NCI-H2227 (cell line): ENCODE measurements around the gene ZNF780B.

ENCODE experiments used
- DNase-seq: peaks from one replicate; lab custom pipeline; 2025; ENCODE audit not compliant: unreplicated experiment; lab: John Stamatoyannopoulos, UW

Gene ZNF780B

DNA sequence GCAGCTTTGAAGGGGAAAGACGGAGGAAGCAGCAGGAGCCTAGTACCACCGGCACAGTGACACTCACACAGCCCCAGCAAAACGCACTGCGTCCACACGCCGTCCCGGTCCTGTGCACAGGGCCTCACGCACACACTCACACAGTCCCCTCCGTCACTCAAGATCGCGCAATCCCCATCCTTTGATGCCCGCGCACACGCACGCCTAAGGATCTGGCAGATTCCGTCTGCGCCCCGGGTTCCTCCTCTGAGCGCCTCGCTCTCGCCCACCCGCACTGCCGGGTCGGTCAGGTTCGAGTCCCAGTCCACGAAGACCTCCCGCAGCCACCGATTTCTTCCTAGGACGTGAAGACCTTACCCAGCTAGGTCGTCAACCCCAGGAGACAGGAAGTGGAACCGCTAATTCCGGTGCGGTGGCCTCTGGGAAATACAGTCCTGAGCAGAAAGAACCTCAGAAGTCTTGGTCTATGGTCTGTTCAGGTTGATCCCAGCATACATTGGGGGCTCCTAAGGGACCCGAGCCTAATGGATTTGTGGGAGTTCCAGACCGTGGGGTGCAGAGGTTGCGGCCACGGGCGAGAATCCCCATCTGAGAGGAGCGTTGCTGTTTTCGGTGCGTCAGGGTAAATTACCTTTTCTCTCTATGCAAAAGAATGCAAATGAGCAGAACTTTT lies at the start of gene ZNF780B:
Gene ZNF780B, minus strand, starts transcription at position 400 of the 673 bp plus-strand sequence. CDS start 5,899 bp downstream, outside the sequence.
- DNase-seq: peak; percentile 91

DNA sequence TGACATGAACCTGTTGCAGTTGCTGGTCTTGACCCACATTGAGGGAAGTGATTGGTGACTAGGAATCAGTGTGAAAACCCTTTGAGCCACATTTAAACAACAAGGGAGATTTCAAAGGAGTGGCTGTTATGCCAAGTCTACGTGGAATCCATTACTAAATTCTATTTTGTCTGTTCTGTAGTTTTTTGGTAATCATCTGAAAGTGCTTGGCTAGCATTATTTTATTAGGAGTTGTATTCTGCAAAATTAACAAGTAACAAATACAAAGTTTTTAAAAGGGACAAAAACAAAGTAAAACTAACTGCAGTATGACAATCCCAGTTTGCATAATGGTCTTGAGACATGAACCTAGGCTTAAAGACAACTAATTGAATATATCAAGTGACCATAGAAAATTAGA lies 48.7 kb upstream of the ZNF780B start:
- DNase-seq: no peak

DNA sequence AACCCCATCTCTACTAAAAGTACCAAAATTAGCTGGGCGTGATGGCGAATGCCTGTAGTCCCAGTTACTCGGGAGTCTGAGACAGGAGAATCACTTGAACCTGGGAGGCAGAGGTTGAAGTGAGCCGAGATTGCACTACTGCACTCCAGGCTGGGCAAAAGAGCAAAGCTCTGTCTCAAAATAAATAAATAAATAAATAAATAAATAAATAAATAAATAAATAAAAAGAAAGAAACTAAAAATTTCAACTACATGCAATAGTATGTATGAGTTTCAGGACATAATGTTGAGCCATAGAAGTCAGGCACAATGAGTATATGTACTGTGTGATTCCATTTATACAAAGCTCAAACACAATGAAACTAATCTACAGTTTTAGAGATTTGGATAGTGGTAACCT lies 47.6 kb upstream of the ZNF780B start:
- DNase-seq: no peak

DNA sequence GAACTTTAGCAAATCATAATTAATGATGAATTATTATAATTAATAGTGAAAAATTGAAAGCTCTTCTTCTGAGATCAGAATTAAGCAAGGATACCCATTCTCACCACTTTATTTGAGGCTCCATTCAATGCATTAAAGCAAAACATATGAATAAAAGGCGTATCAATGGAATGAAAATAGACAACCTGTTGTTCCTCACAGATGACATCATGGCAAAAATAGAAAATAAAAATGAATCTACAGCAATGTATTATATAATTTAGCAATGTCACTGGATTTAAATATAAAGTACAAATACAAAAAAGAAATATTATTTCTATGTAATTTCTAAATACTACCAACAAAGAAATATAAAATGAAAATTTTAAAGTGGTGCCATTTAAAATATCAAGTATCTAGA lies 45.8 kb upstream of the ZNF780B start:
- no peak for DNase-seq

DNA sequence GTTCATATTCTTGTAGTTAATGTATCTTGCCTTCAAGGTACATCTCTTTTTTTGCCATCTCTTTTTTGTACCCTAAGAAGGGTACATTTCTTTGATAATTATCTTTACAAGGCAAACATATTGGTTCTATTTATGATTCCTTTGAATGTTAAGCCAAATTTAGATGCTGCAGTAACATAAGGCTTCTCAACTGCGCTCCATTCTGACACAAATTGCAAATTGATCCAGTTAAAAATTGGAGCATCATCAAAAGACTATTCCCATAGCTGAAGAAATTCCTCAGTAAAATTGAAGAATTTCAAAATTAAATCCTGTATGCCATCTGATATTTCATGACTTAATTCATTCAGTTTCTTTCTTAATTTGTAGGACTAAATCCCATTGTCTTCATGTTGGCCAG lies 37.4 kb upstream of the ZNF780B start:
- DNase-seq: no peak

DNA sequence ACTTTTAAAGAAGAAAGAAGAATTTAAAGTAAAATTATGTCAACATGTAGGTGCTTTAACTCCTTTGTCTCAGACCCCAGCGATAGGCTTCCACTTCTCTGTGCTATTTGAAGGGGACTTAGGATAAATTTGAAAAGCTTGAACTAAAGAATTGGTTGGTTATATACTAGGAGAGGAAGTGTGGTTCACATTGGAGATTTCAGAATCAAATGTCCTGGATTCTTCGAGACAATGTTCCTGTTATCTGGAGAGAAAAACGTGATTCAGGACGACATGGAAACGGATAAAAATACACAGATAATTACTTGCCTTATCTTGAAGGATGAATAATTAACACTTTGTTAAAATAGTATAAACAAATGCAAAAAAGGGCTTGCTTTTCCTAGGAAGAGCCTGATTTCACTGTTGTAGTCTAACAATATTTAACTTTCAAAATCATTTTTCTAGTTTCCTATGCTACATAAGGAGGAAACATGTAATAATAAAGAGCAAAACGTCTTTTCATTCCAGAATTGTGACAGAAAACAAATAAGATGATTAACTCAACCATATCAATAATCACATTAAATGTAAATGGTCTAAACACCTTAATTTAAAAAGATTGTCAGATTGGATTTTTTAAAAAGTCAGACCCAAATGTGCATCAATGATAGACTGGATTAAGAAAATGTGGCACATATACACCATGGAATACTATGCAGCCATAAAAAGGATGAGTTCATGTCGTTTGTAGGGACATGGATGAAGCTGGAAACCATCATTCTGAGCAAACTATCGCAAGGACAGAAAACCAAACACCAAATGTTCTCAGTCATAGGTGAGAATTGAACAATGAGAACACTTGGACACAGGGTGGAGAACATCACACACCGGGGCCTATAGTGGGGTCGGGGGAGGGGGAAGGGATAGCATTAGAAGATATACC lies 35.4 kb upstream of the ZNF780B start:
- no peak for DNase-seq

DNA sequence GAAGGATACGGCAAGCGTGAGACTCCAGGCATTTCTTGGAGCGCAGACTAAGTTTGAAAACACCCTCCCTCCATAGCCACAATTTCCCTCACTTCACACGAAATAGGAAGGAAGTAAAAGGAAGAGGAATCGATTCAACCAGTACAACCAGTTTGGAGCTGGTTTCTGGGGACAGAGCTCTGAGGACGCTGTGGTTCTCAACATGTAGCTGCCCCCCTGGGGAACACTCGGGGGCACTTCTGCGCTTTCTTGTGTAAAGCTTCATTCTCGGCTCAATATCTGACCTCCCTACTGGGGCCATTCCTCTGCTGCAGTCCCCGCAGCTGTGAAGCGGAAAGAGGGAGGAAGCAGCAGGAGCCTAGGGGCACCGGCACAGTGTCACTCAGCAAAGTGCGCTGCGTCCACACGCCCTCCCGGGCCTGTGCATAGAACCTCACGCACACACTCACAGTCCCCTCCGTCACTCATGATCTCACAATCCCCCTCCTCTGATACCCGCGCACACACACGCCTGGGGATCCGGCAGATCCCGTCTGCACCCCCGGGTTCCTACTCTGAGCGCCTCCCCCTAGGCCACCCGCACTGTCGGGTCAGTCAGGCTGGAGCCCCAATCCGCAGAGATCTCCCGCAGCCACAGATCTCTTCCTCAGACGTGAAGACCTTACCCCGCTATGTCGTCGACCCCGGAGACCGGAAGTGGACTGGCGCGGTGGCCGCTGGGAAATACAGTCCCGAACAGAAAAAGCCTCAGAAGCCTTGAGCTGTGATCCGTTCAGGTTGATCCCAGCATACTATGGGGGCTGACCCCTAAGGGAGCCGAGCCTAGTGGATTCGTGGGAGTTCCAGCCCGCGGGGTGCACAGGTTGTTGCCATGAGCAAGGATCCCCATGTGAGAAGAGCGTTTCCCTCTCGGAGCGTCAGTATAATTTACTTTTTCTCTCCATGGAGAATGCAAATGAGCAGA lies 34.5 kb upstream of the ZNF780B start, which contains the start of gene ZNF780A:
Gene ZNF780A, minus strand, starts transcription at position 703 of the 964 bp plus-strand sequence. CDS start 6,190 bp downstream, outside the sequence.
- peak; percentile 93 for DNase-seq

DNA sequence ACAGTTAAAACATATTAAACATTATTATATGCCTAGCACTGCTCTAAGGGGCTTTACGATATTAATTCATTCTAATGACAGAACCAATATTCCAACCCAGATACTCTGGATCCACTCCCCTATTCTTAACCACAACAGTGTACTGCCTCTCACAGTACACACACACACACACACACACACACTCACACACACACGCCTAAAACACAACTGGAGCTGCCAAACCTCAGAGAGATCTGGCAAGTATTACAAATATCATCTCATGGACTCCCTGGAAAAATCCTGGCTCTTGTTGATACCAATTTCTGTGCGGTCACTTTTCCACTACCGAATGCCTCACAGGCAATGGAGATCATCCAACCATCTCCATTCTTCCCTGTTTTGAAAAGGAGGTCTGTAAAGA lies 33.4 kb upstream of the ZNF780B start:
- peak; percentile 37 for DNase-seq

DNA sequence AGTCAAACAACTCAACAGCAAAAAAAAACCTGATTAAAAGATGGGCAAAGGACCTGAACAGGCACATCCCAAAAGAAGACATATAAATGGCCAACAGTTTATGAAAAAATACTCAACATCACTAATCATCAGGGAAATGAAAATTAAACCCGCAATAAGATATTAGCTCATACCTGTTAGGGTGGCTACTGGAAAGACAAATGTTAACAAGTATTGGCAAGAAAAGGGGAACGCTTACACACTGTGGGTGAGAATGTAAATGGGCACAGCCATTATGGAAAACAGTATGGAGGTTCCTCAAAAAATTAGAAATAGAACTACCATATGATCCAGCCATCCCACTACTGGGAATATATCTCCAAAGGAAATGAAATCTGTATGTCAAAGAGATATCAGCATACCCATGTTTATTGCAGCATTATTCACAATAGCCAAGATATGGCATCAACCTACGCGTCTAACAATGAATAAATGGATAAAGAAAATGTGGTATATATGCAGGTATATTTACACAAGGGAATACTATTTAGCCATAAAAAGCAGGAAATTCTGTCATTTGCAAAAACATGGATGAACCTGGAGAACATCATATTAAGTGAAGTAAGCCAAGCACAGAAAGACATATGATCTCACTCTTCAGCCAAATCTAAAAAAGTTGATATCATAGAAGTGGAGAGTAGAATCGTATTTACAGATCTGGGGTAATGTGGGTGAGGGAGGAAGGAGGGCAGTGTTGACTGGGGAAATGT lies 32.4 kb upstream of the ZNF780B start:
- DNase-seq: no peak

DNA sequence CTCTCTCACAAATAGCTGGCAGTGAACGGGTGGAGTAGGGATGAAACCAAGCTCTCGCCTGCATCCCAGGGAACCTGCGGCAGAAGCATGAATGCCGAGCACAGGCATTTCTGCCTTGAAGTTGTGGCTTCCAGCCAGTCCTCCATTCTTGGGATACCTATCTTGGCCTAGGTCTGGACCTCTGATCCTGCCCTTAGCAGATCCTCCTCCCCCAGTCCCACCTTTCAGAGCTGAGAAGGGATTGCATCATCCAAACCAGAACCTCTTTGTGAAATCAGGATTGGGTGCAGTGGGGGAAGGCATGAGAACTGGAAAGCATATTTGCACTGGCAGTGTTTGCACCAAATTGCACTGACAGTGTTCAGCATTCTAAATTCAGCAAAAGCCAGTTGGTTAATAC lies 28.9 kb upstream of the ZNF780B start:
- no peak for DNase-seq

DNA sequence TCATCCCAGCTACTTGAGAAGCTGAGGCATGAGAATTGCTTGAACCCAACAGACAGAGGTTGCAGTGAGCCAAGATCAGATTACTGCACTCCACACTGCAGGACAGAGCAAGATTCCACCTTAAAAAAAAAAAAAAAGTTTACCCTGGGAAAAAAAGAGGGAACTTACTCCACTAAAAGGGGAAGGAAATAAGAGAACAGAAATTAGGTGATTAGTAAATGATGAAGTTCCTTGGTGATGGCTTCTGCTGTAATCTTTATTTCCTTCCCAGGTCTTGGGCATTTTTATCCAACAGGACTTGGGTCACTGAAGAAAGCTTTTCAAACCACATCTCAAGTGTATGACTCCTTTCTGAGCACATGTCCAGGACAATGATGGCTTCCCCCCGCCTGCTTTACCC lies 25.4 kb upstream of the ZNF780B start:
- no peak for DNase-seq

DNA sequence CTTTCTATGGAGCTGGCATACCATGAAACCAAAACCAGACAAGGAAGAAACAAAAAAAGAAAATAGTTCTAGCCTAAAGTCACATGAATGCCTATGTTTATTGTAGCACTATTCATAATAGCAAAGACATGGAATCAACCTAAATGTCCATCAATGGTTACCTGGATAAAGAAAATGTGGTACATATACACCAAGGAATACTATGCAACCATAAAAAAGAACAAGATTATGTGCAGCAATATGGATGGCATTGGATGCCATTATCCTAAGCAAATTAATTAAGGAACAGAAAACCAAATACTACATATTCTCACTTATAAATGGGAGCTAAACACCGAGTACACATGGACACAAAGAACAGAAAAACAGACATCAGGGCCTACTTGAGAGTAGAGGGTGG lies 24.3 kb upstream of the ZNF780B start:
- DNase-seq: no peak

DNA sequence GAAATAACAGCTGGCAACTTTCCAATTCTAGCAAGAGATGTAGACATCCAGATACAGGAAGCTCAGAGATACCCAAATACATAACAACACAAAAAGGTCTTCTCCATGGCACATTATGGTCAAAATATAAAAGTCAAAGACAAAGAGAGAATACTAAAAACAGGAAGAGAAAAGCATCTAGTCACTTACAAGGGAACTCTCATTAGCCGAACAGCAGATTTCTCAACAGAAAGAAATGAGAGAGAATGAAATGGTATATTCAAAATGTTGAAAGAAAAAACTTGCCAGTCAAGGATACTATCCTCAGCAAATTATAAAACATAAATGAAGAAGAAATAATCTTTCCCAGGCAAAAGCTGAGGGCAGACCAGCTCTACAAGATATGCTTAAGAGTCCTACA lies 22.3 kb upstream of the ZNF780B start:
- no peak for DNase-seq

DNA sequence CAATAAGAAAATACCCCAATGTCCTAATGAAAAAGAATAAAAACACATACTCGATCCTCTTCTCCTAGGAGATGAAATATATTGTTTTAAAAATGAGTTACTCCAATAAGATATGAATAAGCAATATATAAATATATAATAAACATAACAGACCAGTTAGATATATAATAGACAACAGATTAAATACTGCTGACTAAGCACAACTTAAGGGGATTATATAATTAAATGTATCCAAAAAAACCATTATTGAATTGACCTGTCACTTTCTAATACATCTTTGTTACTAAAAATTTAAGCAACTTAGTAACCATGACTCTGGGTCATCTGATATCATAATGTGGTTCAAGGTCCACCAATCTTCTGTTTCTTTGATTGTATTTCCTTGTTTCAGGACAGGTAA lies 14.0 kb upstream of the ZNF780B start:
- DNase-seq: no peak

DNA sequence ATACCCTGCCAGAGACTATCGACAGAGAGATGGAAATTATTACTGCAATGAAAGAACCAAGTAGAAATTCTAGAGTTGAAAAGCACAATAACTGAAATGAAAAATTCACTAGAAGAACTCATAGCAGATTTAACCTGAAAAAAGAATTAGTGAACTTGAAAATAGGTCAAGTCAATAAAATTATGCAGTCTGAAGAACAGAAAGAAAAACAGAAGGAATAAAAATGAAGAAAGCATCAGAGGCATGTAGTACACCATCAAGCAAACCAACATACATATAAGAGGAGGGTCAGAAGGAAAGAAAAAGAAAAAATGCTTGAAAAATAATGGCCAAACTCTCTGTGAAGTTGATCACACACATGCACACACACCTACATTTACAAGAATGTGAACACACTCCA lies 3.6 kb upstream of the ZNF780B start:
- DNase-seq: no peak

DNA sequence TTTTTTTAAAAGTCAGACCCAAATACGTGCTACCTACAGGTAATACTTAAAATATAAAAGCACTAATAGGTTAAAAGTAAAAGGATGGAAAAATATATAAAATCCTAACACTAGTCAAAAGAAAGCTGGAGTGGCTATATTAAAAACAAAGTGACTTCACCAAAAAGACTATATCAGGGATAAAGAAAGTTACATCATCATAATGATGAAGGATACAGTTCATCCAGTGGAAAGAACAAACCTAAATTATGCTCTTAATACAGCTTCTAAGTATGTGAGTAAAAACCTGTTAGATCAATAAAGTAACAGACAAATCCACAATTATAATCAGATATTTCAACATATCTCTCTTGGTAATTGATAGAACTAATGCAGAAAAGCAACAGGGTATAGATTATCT lies 1.1 kb upstream of the ZNF780B start:
- no peak for DNase-seq

DNA sequence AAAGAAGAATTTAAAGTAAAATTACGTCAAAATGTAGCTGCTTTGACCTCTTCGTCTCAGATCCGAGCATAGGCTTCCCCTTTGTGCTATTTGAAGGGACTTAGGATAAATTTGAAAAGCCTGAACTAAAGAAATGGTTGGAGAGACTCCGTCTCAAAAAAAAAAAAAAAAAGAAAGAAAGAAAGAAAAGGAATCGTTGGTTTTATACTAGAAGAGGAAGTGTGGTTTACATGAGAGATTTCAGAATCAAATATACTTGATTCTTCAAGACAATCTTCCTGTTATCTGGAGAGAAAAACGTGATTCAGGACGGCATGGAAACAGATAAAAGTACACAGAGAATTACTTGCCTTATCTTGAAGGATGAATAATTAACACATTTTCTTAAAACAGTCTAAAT lies 474 bp upstream of the ZNF780B start:
- DNase-seq: no peak

DNA sequence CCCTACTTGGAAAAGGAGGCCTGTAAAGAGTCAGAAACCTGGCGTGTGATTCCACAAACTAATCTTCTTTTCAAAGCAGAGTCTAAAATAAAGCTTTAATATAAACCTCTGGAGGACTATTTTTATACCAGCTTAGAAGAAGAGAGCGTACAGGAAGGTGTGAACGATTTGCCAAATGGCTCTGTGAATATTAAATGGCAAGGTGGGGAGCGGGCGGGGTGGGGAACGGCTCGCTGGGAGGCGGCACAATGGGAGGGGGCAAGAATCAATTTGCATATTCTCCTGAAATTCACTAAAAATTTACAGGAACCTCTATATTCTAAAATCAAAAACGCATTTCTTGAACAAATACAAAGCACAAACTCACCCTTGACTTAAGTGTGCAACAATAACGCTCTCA lies 982 bp downstream of the ZNF780B start:
- no peak for DNase-seq

DNA sequence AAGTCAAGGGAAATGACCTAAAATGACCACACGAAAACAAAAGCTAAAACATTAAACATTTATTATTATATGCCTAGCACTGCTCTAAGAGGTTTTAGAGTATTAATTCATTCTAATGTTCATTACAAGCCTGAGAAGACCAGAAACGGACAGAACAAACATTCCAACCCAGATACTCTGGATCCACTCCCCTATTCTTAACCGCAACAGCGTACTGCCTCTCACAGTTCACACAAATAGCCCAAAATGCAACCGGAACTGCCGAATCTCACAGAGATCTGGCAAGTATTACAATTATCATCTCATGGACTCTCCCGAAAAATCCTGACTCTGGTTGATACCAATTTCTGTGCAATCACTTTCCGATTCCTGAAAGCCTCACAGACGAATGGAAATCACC lies 1.4 kb downstream of the ZNF780B start:
- DNase-seq: no peak

DNA sequence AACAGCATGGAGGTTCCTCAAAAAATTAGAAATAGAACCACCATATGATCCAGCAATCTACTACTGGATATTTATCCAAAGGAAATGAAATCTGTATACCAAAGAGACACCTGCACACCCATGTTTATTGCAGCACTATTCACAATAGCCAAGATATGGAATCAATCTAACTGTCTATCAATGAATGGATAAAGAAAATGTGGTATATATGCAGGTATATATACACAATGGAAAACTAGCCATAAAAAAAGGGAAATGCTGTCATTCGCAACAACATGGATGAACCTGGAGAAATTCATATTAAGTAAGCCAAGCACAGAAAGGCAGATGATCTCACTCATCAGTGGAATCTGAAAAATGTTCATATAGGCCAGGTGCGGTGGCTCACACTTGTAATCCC lies 2.5 kb downstream of the ZNF780B start:
- no peak for DNase-seq
